ENCODE data around the gene UGT2B7.

- TF ChIP-seq, protein P1, sequence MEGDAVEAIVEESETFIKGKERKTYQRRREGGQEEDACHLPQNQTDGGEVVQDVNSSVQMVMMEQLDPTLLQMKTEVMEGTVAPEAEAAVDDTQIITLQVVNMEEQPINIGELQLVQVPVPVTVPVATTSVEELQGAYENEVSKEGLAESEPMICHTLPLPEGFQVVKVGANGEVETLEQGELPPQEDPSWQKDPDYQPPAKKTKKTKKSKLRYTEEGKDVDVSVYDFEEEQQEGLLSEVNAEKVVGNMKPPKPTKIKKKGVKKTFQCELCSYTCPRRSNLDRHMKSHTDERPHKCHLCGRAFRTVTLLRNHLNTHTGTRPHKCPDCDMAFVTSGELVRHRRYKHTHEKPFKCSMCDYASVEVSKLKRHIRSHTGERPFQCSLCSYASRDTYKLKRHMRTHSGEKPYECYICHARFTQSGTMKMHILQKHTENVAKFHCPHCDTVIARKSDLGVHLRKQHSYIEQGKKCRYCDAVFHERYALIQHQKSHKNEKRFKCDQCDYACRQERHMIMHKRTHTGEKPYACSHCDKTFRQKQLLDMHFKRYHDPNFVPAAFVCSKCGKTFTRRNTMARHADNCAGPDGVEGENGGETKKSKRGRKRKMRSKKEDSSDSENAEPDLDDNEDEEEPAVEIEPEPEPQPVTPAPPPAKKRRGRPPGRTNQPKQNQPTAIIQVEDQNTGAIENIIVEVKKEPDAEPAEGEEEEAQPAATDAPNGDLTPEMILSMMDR (IDR thresholded peaks at IDR 0.05): no peak
- no peak for TF ChIP-seq POLR2AphosphoS5 (IDR thresholded peaks at IDR 0.05)
- no peak for TF ChIP-seq POLR2A (IDR thresholded peaks at IDR 0.05)
These were observed 7.8 kb upstream of the UGT2B7 start for GRCh38 chr4:69088473-69088872.
